GM21447 (cell line): ENCODE results near the gene SUPT3H.
"Not testable (repeated sequence)": the region's sequence is repeated elsewhere in the genome, so short reads cannot be mapped to it uniquely, and the experiment has no call there.

Experiments used
- ATAC-seq: cut with Tn5 transposase; IDR thresholded peaks from one replicate; pipeline ENCODE4 v1.9.1; 2021; ENCODE audit not compliant: unreplicated experiment

SUPT3H gene

DNA sequence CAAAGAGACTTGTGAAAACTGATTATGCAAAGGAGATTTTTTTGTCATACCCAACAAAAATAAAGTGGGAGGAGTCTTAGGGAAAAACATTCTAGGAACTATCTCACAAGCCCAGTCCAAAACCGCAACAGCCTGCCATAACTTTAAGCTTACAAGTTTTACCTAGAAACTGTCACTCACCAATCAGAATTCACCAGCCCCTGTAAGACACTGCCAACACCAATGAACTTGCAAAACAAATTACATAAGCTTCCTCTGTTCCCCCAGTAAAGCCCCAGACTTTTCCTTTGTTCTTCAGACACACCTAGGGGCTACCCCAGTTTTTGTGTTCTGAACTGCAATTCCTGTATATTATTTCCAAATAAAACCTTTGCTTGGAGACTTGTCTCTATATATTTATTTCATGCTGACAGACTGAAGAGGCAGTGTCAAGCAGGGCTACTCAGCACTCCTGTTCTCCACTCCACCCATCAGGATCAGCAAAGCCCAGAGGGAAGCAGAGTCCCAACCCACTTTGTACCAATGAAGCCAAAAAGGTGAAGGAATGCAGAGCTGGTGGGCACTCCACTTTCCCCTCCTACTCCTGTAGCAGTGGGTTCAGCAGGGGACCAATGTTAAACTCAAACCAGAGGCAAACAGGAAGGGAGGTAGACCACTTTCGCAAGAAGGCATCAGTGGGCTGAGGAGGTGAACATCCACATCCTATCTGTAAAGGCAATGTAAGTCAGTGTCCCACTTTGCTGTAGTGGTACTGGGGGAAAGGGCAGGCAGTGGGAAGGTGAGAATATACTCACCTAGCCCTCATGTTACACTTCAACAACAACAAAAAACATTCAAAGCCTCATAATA, 192.1 kb downstream of the SUPT3H start:
- ATAC-seq, result no peak

DNA sequence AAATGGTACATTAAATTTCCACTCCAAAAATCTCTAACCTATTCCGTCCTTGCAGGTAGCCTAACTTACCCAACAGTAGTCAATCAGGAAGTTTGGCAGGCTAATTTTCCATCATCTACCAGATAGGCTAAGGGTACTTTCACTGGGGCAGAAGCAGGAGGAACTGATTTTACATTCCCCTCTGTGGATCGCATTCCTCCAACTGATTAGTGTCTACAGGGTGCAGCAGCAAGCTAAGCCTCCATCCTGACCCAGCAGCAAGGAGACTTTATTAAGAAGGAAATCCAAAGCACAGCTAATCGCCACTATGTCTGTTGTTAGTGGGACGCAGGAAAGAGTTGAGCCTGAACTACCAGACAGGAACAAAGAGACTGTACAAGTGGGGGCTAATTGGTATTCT, 192.8 kb downstream of the SUPT3H start:
- ATAC-seq, result no peak

DNA sequence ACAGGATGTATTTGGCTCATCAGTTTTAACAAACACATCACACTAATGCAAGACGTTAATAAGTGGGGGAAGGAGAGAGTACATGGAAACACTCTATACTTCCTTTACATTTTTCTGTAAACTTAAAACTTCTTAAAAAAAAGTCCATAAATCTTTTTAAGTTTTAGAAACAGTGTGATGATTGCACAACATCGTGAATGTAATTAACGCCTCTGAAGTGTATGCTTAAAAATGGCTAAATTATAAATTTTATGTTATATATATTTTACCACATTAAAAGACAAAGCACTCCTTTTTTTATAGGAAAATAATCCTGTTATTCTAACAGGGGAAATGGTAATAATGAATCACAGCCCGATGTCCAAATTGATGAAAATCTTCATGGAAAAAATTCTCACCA, 193.7 kb downstream of the SUPT3H start:
- no peak for ATAC-seq

DNA sequence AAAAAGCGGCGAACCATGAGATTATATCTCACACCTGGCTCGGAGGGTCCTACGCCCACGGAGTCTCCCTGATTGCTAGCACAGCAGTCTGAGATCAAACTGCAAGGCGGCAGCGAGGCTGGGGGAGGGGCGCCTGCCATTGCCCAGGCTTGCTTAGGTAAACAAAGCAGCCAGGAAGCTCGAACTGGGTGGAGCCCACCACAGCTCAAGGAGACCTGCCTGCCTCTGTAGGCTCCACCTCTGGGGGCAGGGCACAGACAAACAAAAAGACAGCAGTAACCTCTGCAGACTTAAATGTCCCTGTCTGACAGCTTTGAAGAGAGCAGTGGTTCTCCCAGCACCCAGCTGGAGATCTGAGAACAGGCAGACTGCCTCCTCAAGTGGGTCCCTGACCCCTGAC, 201.4 kb downstream of the SUPT3H start:
- ATAC-seq, result not testable (repeated sequence)

DNA sequence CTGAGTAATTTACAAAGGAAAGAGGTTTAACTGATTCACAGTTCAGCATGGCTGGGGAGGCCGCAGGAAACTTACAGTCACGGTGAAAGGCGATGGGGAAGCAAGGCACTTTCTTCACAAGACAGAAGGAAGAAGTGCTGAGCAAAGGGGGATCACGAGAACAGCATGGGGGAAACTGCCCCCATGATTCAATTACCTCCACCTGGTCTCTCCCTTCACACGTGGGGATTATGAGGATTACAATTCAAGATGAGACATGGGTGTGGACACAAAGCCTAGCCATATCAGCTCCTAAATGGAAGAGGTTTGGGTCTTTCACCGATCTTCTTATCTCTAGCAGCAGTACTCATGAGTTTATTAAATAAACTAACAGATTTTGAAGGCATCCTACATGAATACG, 202.5 kb downstream of the SUPT3H start:
- no peak for ATAC-seq

DNA sequence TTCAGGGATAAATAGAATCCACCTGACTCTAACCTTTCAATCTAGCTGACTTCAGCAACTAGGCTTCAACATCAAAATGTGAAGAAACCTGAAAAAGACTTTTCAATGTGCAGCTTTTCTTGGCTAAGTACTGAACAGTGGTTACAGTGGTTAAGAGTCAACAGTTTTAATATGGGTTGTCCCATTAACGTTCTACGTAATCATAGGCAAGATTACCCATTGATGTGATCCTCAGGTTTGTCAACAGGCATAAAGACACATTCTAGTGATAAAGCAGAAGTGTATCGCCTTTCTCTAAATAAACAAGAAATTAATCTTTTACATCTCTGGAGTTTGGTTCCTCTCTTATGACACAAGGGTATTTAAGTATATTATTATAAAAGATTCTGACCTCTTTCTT, 203.7 kb downstream of the SUPT3H start:
- no peak for ATAC-seq

DNA sequence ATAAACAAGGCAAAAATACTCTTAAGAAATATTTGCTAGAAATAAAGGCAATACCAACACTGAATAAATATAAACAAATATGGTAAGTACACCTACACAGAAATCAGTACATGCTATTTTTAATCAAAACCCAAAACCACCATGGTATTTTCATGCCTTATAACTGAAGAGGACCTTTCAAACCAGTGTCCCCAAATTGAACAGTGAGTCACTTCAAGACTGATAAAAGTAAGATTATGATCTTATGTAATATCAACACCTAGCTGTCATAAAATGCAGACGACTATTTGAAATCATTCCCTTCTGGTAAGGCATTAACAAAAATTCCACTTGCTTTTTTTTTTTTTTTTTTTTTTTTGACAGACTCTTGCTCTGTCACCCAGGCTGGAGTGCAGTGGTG, 206.4 kb downstream of the SUPT3H start:
- ATAC-seq, result no peak

DNA sequence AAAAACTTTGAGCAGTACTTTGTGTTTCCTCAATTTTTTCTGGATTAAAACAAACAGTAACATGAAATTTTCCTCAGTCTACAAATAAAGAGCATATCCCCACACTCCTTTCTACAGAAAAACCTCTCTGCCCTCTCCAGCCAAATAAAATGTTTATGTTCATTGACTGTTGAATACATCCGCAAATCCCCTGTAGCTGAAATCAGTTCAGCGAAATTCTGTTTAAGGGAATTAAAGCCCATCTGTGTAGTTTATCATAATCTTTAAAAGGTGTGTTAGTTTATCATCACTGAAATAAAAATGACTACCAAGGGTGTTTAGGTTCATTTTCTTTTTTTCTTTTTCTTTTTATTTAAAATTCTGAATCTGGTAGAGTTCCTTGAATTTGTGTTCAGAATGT, 207.4 kb downstream of the SUPT3H start:
- ATAC-seq, result no peak

DNA sequence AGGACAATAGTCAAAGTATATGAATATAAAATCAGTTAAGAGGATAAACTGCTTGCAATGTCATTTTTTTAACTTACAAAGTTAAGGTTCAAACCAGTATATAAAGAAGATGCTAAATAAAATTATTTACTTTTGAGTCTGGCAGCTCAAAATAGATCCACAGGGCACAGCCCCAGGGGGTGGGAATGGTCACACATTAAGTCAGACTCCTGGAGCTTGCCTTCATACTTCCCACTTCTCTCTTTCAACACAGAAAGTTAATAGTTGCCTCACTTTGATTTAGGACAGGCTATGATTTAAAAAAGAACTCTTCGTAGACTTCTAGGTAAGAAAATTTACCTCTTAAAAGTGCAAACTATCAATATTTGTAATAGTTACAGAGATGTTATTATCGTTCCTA, 207.9 kb downstream of the SUPT3H start:
- ATAC-seq, result no peak

DNA sequence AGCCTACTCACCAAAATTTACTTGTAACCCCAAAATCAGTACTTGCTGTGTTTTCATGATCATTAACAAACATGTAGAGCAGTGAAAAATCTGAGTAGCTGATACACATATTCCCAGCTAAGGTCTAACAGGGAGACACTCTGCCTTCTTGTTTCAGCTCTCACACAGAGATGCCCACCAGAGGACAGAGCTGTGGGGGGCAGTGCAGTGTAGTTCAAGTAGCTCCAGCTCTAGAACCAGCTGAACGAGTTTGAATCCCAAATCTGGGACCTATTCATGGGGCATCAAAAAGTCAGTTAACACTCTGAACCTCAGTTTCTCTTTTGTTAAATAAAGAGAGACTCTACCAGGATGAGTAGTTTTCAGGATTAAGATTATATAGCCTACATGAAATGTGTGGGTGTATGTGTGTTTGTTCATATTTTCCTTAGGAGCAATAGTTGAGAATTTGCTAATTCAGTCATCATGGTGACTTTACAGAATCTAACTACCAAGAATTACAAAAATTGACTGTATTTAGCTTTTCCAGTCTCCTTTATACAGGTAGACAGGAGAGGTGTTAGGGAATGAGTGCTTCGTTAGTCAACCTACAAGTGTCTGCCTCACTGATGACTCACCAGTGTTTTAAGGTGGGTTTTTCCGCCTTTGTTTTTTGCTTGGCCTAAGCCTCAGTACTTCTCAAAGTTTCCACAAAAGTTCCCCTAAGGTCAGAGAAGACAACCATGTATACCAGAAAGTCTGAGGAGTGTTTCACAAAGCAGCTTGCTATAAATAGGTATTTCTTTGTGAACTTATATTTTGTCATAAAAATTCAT, 213.6 kb downstream of the SUPT3H start:
- ATAC-seq, result peak; percentile 81

DNA sequence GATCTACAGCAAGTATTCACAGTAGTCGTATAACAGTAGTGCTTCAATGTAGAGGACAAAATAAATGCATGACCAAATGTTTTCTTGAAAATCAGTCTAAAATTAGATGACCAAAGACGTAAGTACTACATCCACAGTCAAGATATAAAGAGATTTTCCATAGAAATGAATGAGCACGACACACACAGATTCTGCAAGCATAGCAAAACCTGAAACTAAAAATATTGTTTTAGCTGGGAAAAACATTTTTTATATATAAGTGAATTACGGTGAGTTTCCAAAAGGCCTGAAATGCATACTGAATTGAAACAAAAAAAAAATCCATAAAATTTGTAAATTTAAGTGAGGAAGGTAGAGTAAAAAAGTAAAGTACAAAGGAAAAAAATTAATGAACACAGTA, 217.4 kb downstream of the SUPT3H start:
- ATAC-seq, result no peak

DNA sequence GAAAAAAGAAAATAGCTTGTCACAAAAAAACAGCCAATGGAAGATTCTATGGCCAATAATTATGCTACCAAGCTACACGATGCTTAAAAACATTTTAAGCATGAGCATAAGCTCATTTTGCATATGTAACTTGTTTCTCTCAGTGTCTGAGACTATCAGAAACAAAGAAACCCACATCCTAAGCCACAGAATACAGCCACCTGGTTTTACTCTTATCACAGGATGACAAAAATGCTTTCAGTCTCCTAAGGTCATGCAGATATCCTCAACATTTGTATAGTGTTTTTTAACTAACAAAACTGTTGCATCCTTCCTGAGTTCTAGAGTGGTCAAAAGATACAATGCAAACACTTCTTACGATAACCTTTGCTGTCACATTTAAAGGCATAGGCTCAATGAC, 221.7 kb downstream of the SUPT3H start:
- ATAC-seq, result peak; percentile 98

DNA sequence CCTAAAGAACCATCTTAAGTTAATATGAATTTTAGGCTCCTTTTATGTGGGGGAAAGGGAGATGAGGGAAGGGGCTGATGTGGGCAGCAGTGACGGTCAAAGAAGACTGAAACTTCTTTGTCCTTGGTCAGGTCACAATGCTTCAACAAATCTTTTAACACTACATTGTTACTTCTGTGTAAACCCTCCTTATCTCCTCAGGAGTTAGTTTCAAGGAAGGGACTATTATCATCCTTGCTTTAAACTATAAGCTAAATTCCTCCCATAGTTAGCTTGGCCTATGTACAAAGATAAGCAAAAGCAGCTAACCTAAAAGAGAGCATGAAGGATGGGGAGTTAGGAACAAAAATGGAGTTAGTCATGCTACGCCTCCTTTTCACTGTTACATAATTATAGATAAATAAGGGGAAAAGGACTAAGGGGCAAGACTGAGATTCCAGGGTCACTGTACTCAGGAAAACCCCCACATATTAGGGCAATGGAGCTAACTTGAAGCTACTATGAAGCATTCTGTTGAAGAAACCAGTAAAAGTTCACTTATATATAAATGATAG, 222.3 kb downstream of the SUPT3H start:
- ATAC-seq, result no peak

DNA sequence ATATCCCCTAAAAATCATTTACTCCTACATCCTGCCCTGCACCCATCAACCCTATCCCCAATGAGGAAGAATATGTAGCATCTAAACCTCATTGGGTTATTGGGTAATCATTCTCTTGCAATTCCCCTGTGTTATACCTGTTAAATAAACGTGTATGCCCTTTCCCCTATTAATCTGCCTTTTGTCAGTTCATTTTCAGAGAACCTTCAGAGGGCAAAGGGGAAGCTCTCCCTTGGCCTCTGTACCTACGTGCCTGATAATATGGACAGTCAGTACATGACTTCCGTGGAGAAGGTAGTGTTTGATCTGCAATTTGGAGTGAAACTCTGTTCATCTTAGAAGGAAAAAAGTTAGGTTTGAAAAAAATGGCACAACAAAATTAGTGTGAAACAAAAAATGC, 223.1 kb downstream of the SUPT3H start:
- ATAC-seq, result no peak

DNA sequence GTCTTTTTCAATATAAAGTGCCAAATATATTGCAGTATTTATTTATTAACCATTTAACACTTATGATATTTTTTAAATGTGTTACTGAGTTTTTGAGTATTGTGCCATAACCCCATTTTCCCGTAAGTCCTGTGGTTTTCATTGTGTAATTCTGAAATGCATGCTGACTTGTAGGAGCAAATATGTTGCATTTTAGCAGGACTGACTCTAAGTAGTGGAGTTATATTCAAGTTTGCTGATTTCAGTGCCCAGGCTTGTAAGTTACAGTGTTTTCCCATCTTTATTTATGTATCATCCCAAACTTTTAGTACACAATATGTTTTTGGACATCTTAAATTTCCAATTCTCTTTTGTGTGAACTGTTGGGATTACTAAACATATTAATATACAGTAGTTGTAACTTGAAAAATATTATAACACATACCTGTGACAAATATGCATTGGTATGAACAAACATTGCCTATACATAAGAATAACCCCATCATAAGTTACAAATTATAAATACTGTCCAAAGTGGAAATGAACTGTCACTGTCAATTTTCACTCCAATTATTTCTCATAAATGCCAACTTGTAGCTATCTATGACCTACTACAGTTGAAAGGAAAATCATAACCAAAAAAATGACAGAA, 228.9 kb downstream of the SUPT3H start:
- no peak for ATAC-seq

DNA sequence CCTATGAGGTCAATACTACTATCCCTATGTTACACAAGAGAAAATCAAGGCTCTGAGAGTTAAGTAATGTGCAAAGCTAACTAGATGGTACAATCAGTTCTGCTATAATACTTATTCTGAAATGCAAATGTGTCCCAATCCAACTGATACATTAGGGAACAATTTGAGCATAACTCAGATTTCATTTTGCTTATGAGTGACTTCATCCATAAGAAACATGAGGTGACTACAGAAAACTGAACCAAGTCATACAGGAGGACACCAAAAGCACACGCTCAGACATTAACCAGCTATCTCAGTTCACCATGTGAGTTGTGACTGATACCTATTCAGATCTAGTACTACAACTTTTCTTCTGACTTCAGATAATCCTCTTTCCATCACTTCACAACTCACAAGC, 229.5 kb downstream of the SUPT3H start:
- ATAC-seq, result no peak

DNA sequence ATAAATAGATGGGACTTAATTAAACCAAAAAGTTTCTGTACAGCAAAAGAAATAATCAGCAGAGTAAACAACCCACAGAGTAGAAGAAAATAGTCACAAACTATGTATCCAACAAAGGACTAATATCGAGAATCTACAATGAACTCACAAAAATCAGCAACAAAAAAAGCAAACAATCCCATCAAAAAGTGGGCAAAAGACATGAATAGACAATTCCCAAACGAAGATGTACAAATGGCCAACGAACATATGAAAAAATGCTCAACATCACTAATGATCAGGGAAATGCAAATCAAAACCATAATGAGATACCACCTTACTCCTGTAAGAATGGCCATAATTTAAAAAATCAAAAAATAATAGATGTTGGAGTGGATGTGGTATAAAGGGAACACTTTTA, 232.1 kb downstream of the SUPT3H start:
- ATAC-seq, result not testable (repeated sequence)

DNA sequence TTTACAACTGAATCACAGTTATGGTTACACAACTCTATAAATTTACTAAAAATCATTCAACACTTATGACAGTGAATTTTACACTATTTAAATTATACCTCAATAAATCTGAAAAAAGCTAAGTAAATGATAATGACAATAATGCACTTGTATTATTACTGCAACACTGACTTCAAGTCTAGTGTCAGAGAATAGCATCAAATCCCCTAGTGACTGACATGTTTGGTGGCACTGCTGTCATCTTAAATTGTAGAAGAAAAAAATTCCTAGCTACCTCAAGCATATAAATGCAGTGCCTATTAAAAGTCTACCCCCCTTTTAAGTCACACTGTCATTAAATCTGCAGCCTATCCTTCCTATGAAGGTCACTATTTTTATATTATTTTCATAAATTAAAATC, 239.0 kb downstream of the SUPT3H start:
- no peak for ATAC-seq

DNA sequence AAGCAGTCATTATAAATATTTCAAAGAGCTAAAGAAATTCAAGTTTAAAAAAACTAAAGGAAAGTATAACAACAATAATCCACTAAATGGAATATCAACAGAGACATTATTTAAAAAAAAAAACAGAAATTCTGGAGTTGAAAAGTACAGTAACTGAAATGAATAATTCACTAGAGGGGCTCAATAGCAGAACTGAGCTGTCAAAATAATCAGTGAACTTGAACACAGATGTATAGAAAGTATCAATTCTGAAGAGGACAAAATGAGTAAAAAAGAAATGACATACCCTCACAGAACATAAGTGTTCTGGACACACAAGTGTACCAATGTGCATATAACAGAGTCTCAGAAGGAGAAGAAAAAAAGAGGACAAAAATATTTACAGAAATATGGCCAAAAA, 241.2 kb downstream of the SUPT3H start:
- no peak for ATAC-seq

DNA sequence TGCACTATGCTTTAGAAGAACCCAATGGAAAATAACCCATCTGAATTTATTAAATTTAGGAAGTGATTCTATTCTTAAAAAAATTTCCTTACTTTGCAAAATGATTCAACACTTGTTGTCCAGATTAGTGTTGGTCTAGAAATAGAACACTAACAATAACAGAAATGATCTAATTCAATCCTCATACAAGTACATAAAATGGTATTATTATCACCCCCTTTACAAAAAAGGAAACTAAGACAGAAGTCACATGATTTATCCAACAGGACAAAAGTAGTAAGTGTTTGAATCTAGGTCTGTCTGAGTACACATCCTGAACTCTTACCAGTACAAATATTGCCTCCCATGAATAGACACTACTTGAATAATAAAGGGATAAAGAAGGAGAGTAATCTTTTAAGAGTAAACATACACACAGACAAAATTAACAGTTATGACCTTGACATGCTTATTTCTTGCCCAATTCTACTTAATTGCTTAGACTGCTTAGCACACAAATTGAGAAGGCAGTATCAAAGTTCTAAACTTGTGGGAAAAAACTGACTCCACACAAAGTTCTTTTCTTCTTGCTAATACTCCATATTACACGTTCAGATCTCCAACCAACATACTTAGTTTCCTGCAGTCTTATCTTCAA, 245.0 kb downstream of the SUPT3H start:
- no peak for ATAC-seq

DNA sequence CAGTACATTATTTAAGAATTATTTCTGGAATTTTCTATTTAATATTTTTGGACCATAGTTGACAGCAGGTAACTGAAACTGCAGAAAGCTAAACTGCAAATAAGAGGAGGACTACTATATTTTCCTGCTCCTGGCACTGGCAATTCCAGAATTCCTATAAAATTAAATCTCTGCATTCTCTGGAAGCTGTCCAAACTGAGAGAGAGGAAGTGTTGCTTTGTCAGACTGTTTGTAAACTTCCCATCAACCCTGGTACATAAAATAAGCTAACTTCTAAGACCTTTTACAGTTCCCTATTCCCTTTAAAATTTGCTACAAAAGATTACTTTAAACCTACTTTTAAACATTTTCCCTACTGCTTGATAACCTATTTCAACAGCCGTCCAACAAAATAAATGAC, 245.7 kb downstream of the SUPT3H start:
- no peak for ATAC-seq
